Measurements from ENCODE around the gene TMC7. TPM values are rescaled to one million over a fixed set of nuclear protein-coding genes. Genes with fewer than 3 reads are reported as not detected.

TMC7 gene
- total and polyA plus RNA-seq, 8 donors = 0.19 to 23.8 (median 0.87) TPM; not detected in 1

DNA sequence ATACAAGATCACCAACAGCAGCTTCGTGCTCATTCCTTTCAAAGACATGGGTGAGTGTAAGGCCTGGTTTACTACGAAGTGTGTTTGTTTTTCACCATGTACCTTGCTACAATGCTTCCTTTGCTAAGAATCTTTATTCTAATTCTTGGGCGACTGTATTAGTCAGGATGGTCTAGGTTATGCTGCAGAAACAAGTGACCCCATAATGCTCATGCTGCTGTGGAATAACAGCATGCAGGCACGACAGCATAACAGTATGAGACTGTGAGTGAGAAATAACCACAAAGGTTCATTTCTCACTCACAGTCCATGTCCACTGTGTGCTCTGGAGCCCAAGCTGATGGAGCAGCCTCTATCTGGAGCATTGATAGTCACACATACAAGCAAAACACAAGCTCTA lies 38.0 kb downstream of the TMC7 start:
- no peaks in the 10 kb centered on the region for H3K4me1 ChIP-seq
- TF ChIP-seq EP300 (IDR thresholded peaks at IDR 0.05) = no peak
- TF ChIP-seq, protein P1, sequence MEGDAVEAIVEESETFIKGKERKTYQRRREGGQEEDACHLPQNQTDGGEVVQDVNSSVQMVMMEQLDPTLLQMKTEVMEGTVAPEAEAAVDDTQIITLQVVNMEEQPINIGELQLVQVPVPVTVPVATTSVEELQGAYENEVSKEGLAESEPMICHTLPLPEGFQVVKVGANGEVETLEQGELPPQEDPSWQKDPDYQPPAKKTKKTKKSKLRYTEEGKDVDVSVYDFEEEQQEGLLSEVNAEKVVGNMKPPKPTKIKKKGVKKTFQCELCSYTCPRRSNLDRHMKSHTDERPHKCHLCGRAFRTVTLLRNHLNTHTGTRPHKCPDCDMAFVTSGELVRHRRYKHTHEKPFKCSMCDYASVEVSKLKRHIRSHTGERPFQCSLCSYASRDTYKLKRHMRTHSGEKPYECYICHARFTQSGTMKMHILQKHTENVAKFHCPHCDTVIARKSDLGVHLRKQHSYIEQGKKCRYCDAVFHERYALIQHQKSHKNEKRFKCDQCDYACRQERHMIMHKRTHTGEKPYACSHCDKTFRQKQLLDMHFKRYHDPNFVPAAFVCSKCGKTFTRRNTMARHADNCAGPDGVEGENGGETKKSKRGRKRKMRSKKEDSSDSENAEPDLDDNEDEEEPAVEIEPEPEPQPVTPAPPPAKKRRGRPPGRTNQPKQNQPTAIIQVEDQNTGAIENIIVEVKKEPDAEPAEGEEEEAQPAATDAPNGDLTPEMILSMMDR (IDR thresholded peaks at IDR 0.05) = no peak
- no peak for TF ChIP-seq POLR2AphosphoS5 (IDR thresholded peaks at IDR 0.05)
- TF ChIP-seq POLR2A (IDR thresholded peaks at IDR 0.05) = no peak
- peaks cover 0 to 4% (median 0%) of the 10 kb centered on the region in 4 donors for H3K9me3 ChIP-seq
- WGBS, 5 donors = 90 to 94% (median 92%) methylated on average over 4 of the region's 4 CpGs
- intact Hi-C loops (cut with DNase I; ENCODE audit: low total_unique reads) = no loop called here
- no peaks in the 10 kb centered on the region for H3K27me3 ChIP-seq
- H3K36me3 ChIP-seq = peaks cover 0 to 5% (median 0%) of the 10 kb centered on the region in 4 donors
- no peak overlapping the region for H3K4me3 ChIP-seq
- DNase-seq = no peak
- no peak overlapping the region for H3K27ac ChIP-seq

DNA sequence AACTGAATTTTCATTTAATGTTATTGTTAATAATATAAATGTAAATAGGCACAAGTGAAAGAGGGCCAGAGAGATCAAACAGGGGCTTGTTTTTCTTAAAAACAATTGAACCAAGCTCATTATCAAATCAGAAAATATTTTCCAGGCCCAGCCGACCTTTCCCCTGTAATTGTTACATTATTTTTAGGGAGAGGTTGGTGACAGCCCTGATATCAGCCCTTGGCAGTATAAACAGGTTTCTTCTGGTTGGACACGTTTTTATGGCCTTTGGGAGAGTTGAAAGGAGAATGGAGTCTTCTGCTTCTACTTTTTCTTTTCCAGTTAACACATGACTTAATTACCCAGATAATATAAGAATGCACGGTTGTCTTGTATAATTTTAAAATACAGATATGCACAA lies 43.7 kb downstream of the TMC7 start:
- intact Hi-C loops (cut with DNase I; ENCODE audit: low total_unique reads) = no loop called here
- DNase-seq = peak in 1 of 2 donors; percentile 77
- H3K27me3 ChIP-seq = no peaks in the 10 kb centered on the region
- no peak overlapping the region for H3K4me3 ChIP-seq
- WGBS, 5 donors = 18 to 50% (median 31%) methylated on average over 3 of the region's 3 CpGs
- TF ChIP-seq POLR2AphosphoS5 (IDR thresholded peaks at IDR 0.05) (no peak), EP300 (IDR thresholded peaks at IDR 0.05) (no peak), POLR2A (IDR thresholded peaks at IDR 0.05) (no peak)
- TF ChIP-seq, protein P1 (IDR thresholded peaks at IDR 0.05) = no peak
- H3K9me3 ChIP-seq = no peaks in the 10 kb centered on the region
- no peak overlapping the region for H3K27ac ChIP-seq
- no peaks in the 10 kb centered on the region for H3K36me3 ChIP-seq
- peaks cover 0 to 3% (median 0%) of the 10 kb centered on the region in 4 donors for H3K4me1 ChIP-seq

DNA sequence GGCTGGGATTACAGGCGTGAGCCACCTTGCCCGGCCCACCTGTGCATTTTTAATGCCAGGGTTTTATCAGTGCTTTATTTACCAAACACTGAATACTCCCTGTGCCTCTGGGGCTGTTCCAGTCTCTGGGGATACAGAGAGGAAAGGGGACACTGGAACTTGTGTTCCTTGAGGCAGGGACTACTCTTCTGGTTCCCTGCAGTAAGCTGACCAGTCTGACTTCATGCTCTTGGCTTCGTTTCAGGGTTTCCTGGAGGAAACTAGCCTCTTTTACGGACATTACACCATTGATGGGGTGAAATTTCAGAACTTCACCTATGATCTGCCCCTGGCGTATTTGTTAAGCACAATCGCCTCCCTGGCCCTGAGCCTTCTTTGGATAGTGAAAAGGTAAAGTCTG lies 46.2 kb downstream of the TMC7 start:
- TF ChIP-seq POLR2AphosphoS5 (IDR thresholded peaks at IDR 0.05) = no peak
- TF ChIP-seq POLR2A (IDR thresholded peaks at IDR 0.05) = no peak
- no peak for TF ChIP-seq EP300 (IDR thresholded peaks at IDR 0.05)

DNA sequence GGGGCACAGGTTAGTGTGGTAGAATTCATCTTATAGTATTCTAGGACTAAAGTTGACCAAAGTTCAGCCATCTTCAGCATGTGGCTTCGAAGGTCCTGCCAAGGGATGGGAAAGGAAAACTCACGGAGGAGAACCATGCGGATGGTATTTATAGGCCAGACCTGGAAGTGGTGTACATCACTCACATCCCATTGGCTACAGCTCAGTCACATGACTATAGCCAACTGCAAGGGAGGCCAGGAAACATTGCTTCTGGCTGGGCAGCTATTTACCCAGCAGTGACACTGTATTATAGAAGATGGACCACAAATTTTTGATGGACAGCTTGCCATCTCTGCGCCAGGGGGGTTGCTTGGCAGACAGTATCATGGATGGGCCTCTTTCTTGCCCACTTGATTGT lies 48.0 kb downstream of the TMC7 start:
- Histone ChIP-seq H3K9me3 (peaks cover 0 to 7% (median 0%) of the 10 kb centered on the region in 4 donors), H3K36me3 (no peaks in the 10 kb centered on the region), H3K27ac (no peak overlapping the region), H3K27me3 (no peaks in the 10 kb centered on the region), H3K4me3 (no peak overlapping the region), H3K4me1 (peaks cover 0 to 3% (median 0%) of the 10 kb centered on the region in 4 donors)
- intact Hi-C loops (cut with DNase I; ENCODE audit: low total_unique reads) = no loop called here
- no peak for DNase-seq
- no peak for TF ChIP-seq POLR2AphosphoS5 (IDR thresholded peaks at IDR 0.05)
- TF ChIP-seq, protein P1 (IDR thresholded peaks at IDR 0.05) = no peak
- TF ChIP-seq EP300 (IDR thresholded peaks at IDR 0.05) = no peak
- no peak for TF ChIP-seq POLR2A (IDR thresholded peaks at IDR 0.05)
- WGBS, 5 donors = 67 to 73% (median 71%) methylated on average over 4 of the region's 4 CpGs

More for the DNA sequence above, 46.2 kb downstream of the TMC7 start:
- Histone ChIP-seq H3K4me3 (no peak overlapping the region), H3K9me3 (no peaks in the 10 kb centered on the region), H3K4me1 (peaks cover 0 to 3% (median 0%) of the 10 kb centered on the region in 4 donors), H3K27me3 (no peaks in the 10 kb centered on the region), H3K36me3 (no peaks in the 10 kb centered on the region), H3K27ac (no peak overlapping the region)
- intact Hi-C loops (cut with DNase I; ENCODE audit: low total_unique reads) = no loop called here
- peak in 1 of 2 donors; percentile 24 for DNase-seq
- WGBS, 5 donors = 50 to 67% (median 55%) methylated on average over 6 of the region's 6 CpGs

DNA sequence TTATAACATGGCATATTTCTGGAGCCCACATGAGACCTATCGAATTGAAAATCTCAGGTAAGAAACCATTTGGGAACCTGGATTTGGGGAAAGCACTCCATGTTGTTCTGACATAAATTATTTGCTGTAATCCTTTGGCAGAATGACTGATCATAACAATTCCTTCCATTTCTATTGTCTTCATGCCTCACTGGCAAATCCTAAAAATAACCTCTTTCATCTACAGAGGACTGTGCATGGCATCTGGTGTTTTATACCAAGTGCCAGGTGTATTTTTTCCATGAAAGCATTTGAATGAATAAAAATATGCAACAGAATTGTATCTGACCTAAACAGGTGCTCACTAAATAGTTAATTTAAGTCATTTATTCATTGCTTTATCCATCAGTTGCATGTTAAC lies 50.0 kb downstream of the TMC7 start:
- H3K27me3 ChIP-seq = no peaks in the 10 kb centered on the region
- intact Hi-C loops (cut with DNase I; ENCODE audit: low total_unique reads) = no loop called here
- no peak for TF ChIP-seq POLR2A (IDR thresholded peaks at IDR 0.05)
- TF ChIP-seq, protein P1 (IDR thresholded peaks at IDR 0.05) = no peak
- TF ChIP-seq POLR2AphosphoS5 (IDR thresholded peaks at IDR 0.05) = no peak
- no peak for TF ChIP-seq EP300 (IDR thresholded peaks at IDR 0.05)
- 87 to 95% (median 94%) methylated on average over 1 of the region's 1 CpG for WGBS, 5 donors
- no peaks in the 10 kb centered on the region for H3K36me3 ChIP-seq
- H3K4me1 ChIP-seq = no peaks in the 10 kb centered on the region
- peaks cover 0 to 10% (median 0%) of the 10 kb centered on the region in 4 donors for H3K9me3 ChIP-seq
- no peak for DNase-seq
- no peak overlapping the region for H3K4me3 ChIP-seq
- no peak overlapping the region for H3K27ac ChIP-seq
